ENCODE data around the gene MAST4.

Gene MAST4

GRCh38 chr5:67115246-67115645, 519.1 kb downstream of the MAST4 start:
- H3K27me3 ChIP-seq = no peaks in the 10 kb centered on the region
- H3K4me1 ChIP-seq = peaks cover 18% of the 10 kb centered on the region
- no peaks in the 10 kb centered on the region for H3K9me3 ChIP-seq
- peak; percentile 66 for DNase-seq
- no peak overlapping the region for H3K4me3 ChIP-seq (ENCODE audit: low read depth, low read length)
- no peaks in the 10 kb centered on the region for H3K36me3 ChIP-seq
- TF ChIP-seq CTCF (IDR thresholded peaks at IDR 0.05; ENCODE audit: low read depth, low read length) = no peak

GRCh38 chr5:67115817-67116216, 519.6 kb downstream of the MAST4 start:
- H3K4me3 ChIP-seq (ENCODE audit: low read depth, low read length) = no peak overlapping the region
- no peak for TF ChIP-seq CTCF (IDR thresholded peaks at IDR 0.05; ENCODE audit: low read depth, low read length)
- peaks cover 15% of the 10 kb centered on the region; the same call in 1 of the 2 replicates for H3K4me1 ChIP-seq
- DNase-seq = no peak
- no peaks in the 10 kb centered on the region for H3K27me3 ChIP-seq
- H3K36me3 ChIP-seq = no peaks in the 10 kb centered on the region
- no peaks in the 10 kb centered on the region for H3K9me3 ChIP-seq

- no peak overlapping the region for H3K4me3 ChIP-seq (ENCODE audit: low read depth, low read length)
These were observed 521.9 kb downstream of the MAST4 start for GRCh38 chr5:67118050-67118620.

GRCh38 chr5:67119010-67119409, 522.8 kb downstream of the MAST4 start:
- no peaks in the 10 kb centered on the region for H3K27me3 ChIP-seq
- no peaks in the 10 kb centered on the region for H3K36me3 ChIP-seq
- H3K4me1 ChIP-seq = peaks cover 15% of the 10 kb centered on the region; the same call in 1 of the 2 replicates
- H3K9me3 ChIP-seq = no peaks in the 10 kb centered on the region
- H3K4me3 ChIP-seq (ENCODE audit: low read depth, low read length) = no peak overlapping the region
- TF ChIP-seq CTCF (IDR thresholded peaks at IDR 0.05; ENCODE audit: low read depth, low read length) = no peak
- DNase-seq = no peak

More at GRCh38 chr5:67118050-67118620, 521.9 kb downstream of the MAST4 start:
- no peak for TF ChIP-seq CTCF (IDR thresholded peaks at IDR 0.05; ENCODE audit: low read depth, low read length)
- no peaks in the 10 kb centered on the region for H3K27me3 ChIP-seq
- H3K36me3 ChIP-seq = no peaks in the 10 kb centered on the region
- H3K9me3 ChIP-seq = no peaks in the 10 kb centered on the region
- no peak for DNase-seq
- peaks cover 15% of the 10 kb centered on the region; the same call in 1 of the 2 replicates for H3K4me1 ChIP-seq

- Histone ChIP-seq H3K27me3 (no peaks in the 10 kb centered on the region), H3K4me3 (ENCODE audit: low read depth, low read length) (no peak overlapping the region), H3K36me3 (no peaks in the 10 kb centered on the region), H3K4me1 (peaks cover 14% of the 10 kb centered on the region; the same call in 1 of the 2 replicates), H3K9me3 (no peaks in the 10 kb centered on the region)
- no peak for TF ChIP-seq CTCF (IDR thresholded peaks at IDR 0.05; ENCODE audit: low read depth, low read length)
- peak; percentile 49 for DNase-seq
These were observed 523.8 kb downstream of the MAST4 start for GRCh38 chr5:67120032-67120431.

- no peak overlapping the region for H3K4me3 ChIP-seq (ENCODE audit: low read depth, low read length)
- no peak for TF ChIP-seq CTCF (IDR thresholded peaks at IDR 0.05; ENCODE audit: low read depth, low read length)
- peaks cover 7% of the 10 kb centered on the region; the same call in 1 of the 2 replicates for H3K4me1 ChIP-seq
- H3K9me3 ChIP-seq = no peaks in the 10 kb centered on the region
- no peaks in the 10 kb centered on the region for H3K36me3 ChIP-seq
- H3K27me3 ChIP-seq = no peaks in the 10 kb centered on the region
- no peak for DNase-seq
These were observed 527.6 kb downstream of the MAST4 start for GRCh38 chr5:67123819-67124218.

All from BE2C (cell line).